Duodenal mucosa (tissue), 2 donors: Measurements from ENCODE around the gene CDC42SE2.
"Not testable (repeated sequence)": the region's sequence is repeated elsewhere in the genome, so short reads cannot be mapped to it uniquely, and the experiment has no call there.

ENCODE experiments used
- H3K27ac ChIP-seq: one replicate; pipeline ENCODE4 v1.7.0; 2013; ENCODE audit warnings: low read depth, low read length
- H3K27me3 ChIP-seq, 2 donors: one replicate each; pipeline ENCODE4 v1.7.0; 2013; ENCODE audit warnings: low read length in 2 of 2, control low read depth in 1 of 2; ENCODE audit not compliant: insufficient read depth in 2 of 2, control insufficient read depth in 1 of 2
- H3K36me3 ChIP-seq, 2 donors: one replicate each; pipeline ENCODE4 v1.7.0; 2013; ENCODE audit warnings: low read length in 2 of 2, control low read depth in 1 of 2; ENCODE audit not compliant: insufficient read depth in 2 of 2, control insufficient read depth in 1 of 2
- H3K4me1 ChIP-seq, 2 donors: one replicate each; pipeline ENCODE4 v1.7.0; 2013; ENCODE audit warnings: low read length in 2 of 2, control low read depth in 1 of 2; ENCODE audit not compliant: insufficient read depth in 2 of 2, control insufficient read depth in 1 of 2
- H3K4me3 ChIP-seq, 2 donors: one replicate each; pipeline ENCODE4 v1.7.0; 2013; ENCODE audit warnings: low read length in 2 of 2, low read depth in 1 of 2
- H3K9ac ChIP-seq, 2 donors: one replicate each; pipeline ENCODE4 v1.7.0; 2013; ENCODE audit warnings: low read length in 2 of 2, low read depth in 1 of 2
- H3K9me3 ChIP-seq, 2 donors: one replicate each; pipeline ENCODE4 v1.7.0; 2013; ENCODE audit warnings: low read length in 2 of 2, control low read depth in 1 of 2; ENCODE audit not compliant: control insufficient read depth in 1 of 2

Gene CDC42SE2

GRCh38 chr5:131324303-131324702 is 60.5 kb downstream of the CDC42SE2 start:
- peaks cover 0 to 5% of the 10 kb centered on the region in 2 donors for H3K9me3 ChIP-seq
- no peaks in the 10 kb centered on the region for H3K27me3 ChIP-seq
- H3K9ac ChIP-seq, result no peak overlapping the region
- H3K27ac ChIP-seq, result no peak overlapping the region
- H3K4me1 ChIP-seq, result peaks cover 12 to 13% of the 10 kb centered on the region in 2 donors
- H3K4me3 ChIP-seq, result no peak overlapping the region
- H3K36me3 ChIP-seq, result peaks cover 2 to 5% of the 10 kb centered on the region in 2 donors

DNA sequence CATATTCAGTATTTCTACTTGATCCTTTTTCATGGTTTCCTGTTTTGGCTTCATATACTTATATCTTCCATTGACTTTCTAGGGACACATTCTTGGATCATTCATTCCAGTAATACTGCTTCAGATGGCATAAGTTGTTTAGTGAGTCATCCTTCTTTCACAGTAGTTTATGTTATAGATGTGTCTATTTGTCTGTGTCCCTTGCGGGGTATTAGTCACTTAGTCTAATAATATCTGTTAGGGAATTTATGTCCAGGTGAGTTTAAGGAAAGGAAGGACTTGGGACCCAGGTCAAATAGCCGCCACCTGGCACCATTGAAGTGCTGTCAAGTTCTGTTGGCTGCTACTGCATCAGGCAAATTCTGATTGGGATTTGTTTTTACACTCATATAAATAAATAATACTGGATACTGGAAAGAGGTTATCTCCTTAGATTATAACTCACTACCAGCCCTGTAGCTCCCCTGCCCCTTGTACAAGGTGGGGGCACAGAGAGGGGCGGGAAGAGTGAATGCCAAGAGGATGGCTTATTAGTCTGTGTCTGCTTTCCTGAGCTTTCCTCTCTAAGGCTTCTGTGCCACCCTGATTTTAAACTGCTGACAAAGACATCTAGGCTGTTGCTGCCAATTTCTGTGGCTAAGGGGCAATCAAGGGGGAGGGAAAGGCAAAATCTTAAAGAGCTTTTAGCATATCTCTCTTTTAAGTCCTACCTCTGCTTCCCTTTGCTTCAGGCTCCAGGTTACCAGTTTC is 64.9 kb downstream of the CDC42SE2 start:
- no peak overlapping the region for H3K9ac ChIP-seq
- H3K27me3 ChIP-seq, result no peaks in the 10 kb centered on the region
- peaks cover 11 to 12% of the 10 kb centered on the region in 2 donors for H3K4me1 ChIP-seq
- H3K9me3 ChIP-seq, result no peaks in the 10 kb centered on the region
- H3K36me3 ChIP-seq, result no peaks in the 10 kb centered on the region
- H3K27ac ChIP-seq, result no peak overlapping the region
- H3K4me3 ChIP-seq, result peak overlapping the region in 1 of 2 donors; percentile 24

GRCh38 chr5:131329286-131329560 is 65.4 kb downstream of the CDC42SE2 start:
- H3K9me3 ChIP-seq, result no peaks in the 10 kb centered on the region
- no peaks in the 10 kb centered on the region for H3K36me3 ChIP-seq
- no peak overlapping the region for H3K9ac ChIP-seq
- H3K27me3 ChIP-seq, result no peaks in the 10 kb centered on the region
- H3K4me1 ChIP-seq, result peaks cover 8 to 12% of the 10 kb centered on the region in 2 donors
- peak overlapping the region in 1 of 2 donors; percentile 24 for H3K4me3 ChIP-seq
- H3K27ac ChIP-seq, result no peak overlapping the region

DNA sequence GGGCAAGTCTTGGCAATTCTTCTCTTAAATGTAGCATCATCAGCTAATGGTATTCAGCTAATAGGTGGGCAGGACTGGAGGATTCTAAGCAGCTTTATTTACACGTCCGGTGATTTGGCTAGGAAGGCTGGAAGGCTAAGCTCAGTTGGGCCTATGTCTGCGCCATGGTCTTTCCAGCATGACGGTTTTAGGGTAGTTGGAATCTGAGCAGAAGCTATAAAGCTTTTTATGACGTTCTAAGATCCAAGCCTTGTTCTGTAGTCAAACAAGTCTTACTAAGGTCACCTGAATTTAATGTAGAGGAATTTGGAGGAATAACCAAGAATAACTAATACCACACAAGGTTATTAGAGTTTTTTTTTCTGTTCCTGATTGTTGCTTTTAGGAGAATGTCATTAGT is 66.2 kb downstream of the CDC42SE2 start:
- no peak overlapping the region for H3K9ac ChIP-seq
- H3K36me3 ChIP-seq, result no peaks in the 10 kb centered on the region
- no peak overlapping the region for H3K27ac ChIP-seq
- H3K9me3 ChIP-seq, result no peaks in the 10 kb centered on the region
- no peaks in the 10 kb centered on the region for H3K27me3 ChIP-seq
- no peak overlapping the region for H3K4me3 ChIP-seq
- peaks cover 8 to 12% of the 10 kb centered on the region in 2 donors for H3K4me1 ChIP-seq

- not testable (repeated sequence) for H3K9ac ChIP-seq, H3K27me3 ChIP-seq, H3K4me1 ChIP-seq, H3K36me3 ChIP-seq, H3K27ac ChIP-seq, H3K4me3 ChIP-seq, H3K9me3 ChIP-seq
Observed at GRCh38 chr5:131335756-131336155, 71.9 kb downstream of the CDC42SE2 start.

- H3K27ac ChIP-seq, H3K27me3 ChIP-seq, H3K36me3 ChIP-seq, H3K4me1 ChIP-seq, H3K4me3 ChIP-seq, H3K9ac ChIP-seq, H3K9me3 ChIP-seq: not testable (repeated sequence)
Observed at GRCh38 chr5:131336801-131337200, 72.9 kb downstream of the CDC42SE2 start.

DNA sequence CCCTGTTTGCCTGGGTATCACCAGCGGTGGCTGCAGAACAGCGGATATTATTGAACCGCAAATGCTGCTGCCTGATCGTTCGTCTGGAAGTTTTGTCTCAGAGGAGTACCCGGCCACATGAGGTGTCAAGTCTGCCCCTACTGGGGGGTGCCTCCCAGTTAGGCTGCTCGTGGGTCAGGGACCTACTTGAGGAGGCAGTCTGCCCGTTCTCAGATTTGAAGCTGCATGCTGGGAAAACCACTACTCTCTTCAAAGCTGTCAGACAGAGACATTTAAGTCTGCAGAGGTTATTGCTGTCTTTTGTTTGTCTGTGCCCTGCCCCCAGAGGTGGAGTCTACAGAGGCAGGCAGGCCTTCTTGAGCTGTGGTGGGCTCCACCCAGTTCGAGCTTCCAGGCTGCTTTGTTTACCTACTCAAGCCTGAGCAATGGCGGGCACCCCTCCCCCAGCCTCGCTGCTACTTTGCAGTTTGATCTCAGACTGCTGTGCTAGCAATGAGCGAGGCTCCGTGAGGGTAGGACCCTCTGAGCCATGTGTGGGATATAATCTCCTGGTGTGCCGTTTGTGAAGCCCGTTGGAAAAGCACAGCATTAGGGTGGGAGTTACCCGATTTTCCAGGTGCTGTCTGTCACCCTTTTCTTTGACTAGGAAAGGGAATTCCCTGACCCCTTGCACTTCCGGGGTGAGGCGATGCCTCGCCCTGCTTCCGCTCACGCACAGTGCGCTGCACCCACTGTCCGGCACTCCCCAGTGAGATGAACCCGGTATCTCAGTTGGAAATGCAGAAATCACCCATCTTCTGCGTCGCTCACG is 73.6 kb downstream of the CDC42SE2 start:
- H3K9me3 ChIP-seq, H3K27ac ChIP-seq, H3K36me3 ChIP-seq, H3K9ac ChIP-seq, H3K4me3 ChIP-seq, H3K27me3 ChIP-seq, H3K4me1 ChIP-seq: not testable (repeated sequence)

DNA sequence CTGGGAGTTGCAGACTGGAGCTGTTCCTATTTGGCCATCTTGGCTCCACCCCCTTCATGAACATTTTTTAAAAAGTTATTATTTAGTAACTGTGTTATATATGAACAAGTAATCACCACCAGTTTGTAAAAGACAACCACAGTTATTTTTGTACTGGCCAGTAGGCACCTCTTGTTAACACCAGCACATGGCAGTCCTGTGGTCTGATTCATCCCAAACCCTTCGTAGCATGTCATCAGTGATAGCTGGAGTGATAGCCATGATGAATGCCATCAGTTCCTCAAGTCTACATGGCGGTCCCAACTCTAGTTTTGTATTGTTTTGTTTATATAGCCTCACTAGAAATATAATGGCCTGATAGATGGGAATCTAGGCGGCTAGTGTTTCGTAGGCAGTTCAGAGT is 74.2 kb downstream of the CDC42SE2 start:
- H3K4me3 ChIP-seq, result no peak overlapping the region
- H3K9me3 ChIP-seq, result no peaks in the 10 kb centered on the region
- no peak overlapping the region for H3K9ac ChIP-seq
- no peaks in the 10 kb centered on the region for H3K27me3 ChIP-seq
- no peak overlapping the region for H3K27ac ChIP-seq
- H3K4me1 ChIP-seq, result no peaks in the 10 kb centered on the region
- H3K36me3 ChIP-seq, result peaks cover 0 to 7% of the 10 kb centered on the region in 2 donors

DNA sequence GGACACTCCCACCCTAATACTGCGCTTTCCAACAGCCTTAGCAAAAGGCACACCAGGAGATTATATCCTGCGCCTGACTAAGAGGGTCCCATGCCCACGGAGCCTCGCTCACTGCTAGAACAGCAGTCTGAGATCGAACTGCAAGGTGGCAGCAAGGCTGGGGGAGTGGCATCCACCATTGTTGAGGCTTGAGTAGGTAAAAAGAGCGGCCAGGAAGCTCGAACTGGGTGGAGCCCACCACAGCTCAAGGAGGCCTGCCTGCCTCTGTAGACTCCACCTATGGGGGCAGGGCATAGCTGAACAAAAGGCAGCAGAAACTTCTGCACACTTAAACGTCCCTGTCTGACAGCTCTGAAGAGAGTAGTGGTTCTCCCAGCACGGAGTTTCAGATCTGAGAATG is 80.4 kb downstream of the CDC42SE2 start:
- not testable (repeated sequence) for H3K4me1 ChIP-seq, H3K36me3 ChIP-seq, H3K4me3 ChIP-seq, H3K9ac ChIP-seq, H3K27ac ChIP-seq, H3K27me3 ChIP-seq, H3K9me3 ChIP-seq

DNA sequence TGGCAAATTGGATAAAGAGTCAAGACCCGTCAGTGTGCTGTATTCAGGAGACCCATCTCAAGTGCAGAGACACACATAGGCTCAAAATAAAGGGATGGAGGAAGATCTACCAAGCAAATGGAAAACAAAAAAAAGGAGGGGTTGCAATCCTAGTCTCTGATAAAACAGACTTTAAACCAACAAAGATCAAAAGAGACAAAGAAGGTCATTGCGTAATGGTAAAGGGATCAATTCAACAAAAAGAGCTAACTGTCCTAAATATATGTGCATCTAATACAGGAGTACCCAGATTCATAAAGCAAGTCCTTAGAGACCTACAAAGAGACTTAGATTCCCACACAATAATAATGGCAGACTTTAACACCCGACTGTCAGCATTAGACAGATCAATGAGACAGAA is 82.4 kb downstream of the CDC42SE2 start:
- not testable (repeated sequence) for H3K9ac ChIP-seq, H3K4me3 ChIP-seq, H3K4me1 ChIP-seq, H3K9me3 ChIP-seq, H3K36me3 ChIP-seq, H3K27ac ChIP-seq, H3K27me3 ChIP-seq
